ENCODE measurements around the gene ARFIP1.

ARFIP1 gene

DNA sequence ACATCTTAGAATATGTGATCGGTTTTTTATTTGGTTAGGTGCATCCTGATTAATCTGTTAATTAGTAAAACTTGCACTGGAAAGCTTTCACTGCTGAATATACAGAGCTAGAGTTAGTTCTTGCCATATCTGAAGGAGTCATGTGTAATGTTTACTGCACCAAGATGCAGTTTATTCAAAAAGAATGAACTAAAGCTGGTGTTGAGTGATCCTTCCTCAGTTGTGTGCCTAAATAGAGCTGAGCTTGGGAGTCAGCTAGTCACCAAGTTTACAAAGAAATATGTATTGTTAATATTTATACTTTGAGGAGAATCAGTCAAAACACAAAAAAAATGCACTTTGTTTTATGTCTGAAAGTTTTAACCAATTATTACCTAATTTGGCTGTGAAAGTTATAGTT, 102.2 kb downstream of the ARFIP1 start:
- no peak for TF ChIP-seq SIN3A (IDR thresholded peaks at IDR 0.05; ENCODE audit: borderline replicate concordance, insufficient read depth, low read length)

DNA sequence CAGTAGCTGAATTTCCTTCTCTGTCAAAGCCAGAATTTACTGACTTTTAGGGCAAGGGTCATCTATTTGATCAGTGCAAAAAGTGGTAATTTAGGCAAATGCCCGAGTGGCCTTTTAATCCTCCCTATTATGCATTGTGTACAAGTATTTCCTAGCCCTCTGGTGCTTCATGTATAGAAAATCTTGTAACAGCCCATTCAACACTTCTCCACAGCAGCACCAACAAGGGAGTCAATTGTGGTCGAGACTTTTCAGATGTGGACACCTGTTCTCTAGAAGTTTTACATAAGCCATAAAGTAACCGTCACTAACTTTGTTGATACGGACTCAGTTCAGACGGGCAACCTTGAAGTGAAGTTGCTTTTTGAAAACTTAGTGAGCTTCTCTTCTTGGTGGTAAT, 105.4 kb downstream of the ARFIP1 start:
- TF ChIP-seq TAF1 (IDR thresholded peaks at IDR 0.05; ENCODE audit: borderline replicate concordance, insufficient read depth, low read length) (no peak), SIN3A (IDR thresholded peaks at IDR 0.05; ENCODE audit: borderline replicate concordance, insufficient read depth, low read length) (no peak), POLR2AphosphoS5 (IDR thresholded peaks at IDR 0.05; ENCODE audit: low read depth, low read length) (no peak), FOXP2 (optimal IDR thresholded peaks at IDR 0.05; ENCODE audit: borderline replicate concordance, extremely low read depth, extremely low read length, insufficient read depth) (no peak)
- TF ChIP-seq, protein P1, sequence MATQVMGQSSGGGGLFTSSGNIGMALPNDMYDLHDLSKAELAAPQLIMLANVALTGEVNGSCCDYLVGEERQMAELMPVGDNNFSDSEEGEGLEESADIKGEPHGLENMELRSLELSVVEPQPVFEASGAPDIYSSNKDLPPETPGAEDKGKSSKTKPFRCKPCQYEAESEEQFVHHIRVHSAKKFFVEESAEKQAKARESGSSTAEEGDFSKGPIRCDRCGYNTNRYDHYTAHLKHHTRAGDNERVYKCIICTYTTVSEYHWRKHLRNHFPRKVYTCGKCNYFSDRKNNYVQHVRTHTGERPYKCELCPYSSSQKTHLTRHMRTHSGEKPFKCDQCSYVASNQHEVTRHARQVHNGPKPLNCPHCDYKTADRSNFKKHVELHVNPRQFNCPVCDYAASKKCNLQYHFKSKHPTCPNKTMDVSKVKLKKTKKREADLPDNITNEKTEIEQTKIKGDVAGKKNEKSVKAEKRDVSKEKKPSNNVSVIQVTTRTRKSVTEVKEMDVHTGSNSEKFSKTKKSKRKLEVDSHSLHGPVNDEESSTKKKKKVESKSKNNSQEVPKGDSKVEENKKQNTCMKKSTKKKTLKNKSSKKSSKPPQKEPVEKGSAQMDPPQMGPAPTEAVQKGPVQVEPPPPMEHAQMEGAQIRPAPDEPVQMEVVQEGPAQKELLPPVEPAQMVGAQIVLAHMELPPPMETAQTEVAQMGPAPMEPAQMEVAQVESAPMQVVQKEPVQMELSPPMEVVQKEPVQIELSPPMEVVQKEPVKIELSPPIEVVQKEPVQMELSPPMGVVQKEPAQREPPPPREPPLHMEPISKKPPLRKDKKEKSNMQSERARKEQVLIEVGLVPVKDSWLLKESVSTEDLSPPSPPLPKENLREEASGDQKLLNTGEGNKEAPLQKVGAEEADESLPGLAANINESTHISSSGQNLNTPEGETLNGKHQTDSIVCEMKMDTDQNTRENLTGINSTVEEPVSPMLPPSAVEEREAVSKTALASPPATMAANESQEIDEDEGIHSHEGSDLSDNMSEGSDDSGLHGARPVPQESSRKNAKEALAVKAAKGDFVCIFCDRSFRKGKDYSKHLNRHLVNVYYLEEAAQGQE (IDR thresholded peaks at IDR 0.05; ENCODE audit: insufficient read depth in 1 of 2, low read depth in 2 of 2, low read length in 2 of 2): no peak

GRCh38 chr4:152886201-152886600, 106.4 kb downstream of the ARFIP1 start:
- no peak for TF ChIP-seq FOXP2 (optimal IDR thresholded peaks at IDR 0.05; ENCODE audit: borderline replicate concordance, extremely low read depth, extremely low read length, insufficient read depth)
- TF ChIP-seq SIN3A (IDR thresholded peaks at IDR 0.05; ENCODE audit: borderline replicate concordance, insufficient read depth, low read length): no peak
- TF ChIP-seq POLR2AphosphoS5 (IDR thresholded peaks at IDR 0.05; ENCODE audit: low read depth, low read length): no peak
- no peak for TF ChIP-seq TAF1 (IDR thresholded peaks at IDR 0.05; ENCODE audit: borderline replicate concordance, insufficient read depth, low read length)
- TF ChIP-seq, protein P1 (IDR thresholded peaks at IDR 0.05; ENCODE audit: insufficient read depth in 1 of 2, low read depth in 2 of 2, low read length in 2 of 2): no peak

- TF ChIP-seq POLR2AphosphoS5 (IDR thresholded peaks at IDR 0.05; ENCODE audit: low read depth, low read length) (no peak), TAF1 (IDR thresholded peaks at IDR 0.05; ENCODE audit: borderline replicate concordance, insufficient read depth, low read length) (no peak), SIN3A (IDR thresholded peaks at IDR 0.05; ENCODE audit: borderline replicate concordance, insufficient read depth, low read length) (no peak), FOXP2 (optimal IDR thresholded peaks at IDR 0.05; ENCODE audit: borderline replicate concordance, extremely low read depth, extremely low read length, insufficient read depth) (no peak)
- TF ChIP-seq, protein P1 (IDR thresholded peaks at IDR 0.05; ENCODE audit: insufficient read depth in 1 of 2, low read depth in 2 of 2, low read length in 2 of 2): no peak
These were observed 108.2 kb downstream of the ARFIP1 start for GRCh38 chr4:152887981-152888380.

GRCh38 chr4:152892974-152893373, 113.2 kb downstream of the ARFIP1 start:
- TF ChIP-seq FOXP2 (optimal IDR thresholded peaks at IDR 0.05; ENCODE audit: borderline replicate concordance, extremely low read depth, extremely low read length, insufficient read depth): no peak
- no peak for TF ChIP-seq TAF1 (IDR thresholded peaks at IDR 0.05; ENCODE audit: borderline replicate concordance, insufficient read depth, low read length)
- TF ChIP-seq POLR2AphosphoS5 (IDR thresholded peaks at IDR 0.05; ENCODE audit: low read depth, low read length): no peak
- TF ChIP-seq, protein P1 (IDR thresholded peaks at IDR 0.05; ENCODE audit: insufficient read depth in 1 of 2, low read depth in 2 of 2, low read length in 2 of 2): no peak
- no peak for TF ChIP-seq SIN3A (IDR thresholded peaks at IDR 0.05; ENCODE audit: borderline replicate concordance, insufficient read depth, low read length)

Data from PFSK-1 (cell line).